Endothelial cell of umbilical vein (primary cell): ENCODE results near the gene WDR7. TPM values are rescaled to one million over a fixed set of nuclear protein-coding genes. Genes with fewer than 3 reads are reported as not detected.
A peak's percentile ranks its signal among the peaks of the same experiment; 100 is the strongest.

Source experiments
- BruUV-seq: library from RNA; stranded (reverse); fragments of 400-500 nt; replicated peaks from 2 replicates; lab custom pipeline; 2021; lab: Mats Ljungman, UMichigan
- CTCF ChIA-PET: fragments of 300-600, 350-600 bp; sonication (Branson Sonifier 250); formaldehyde crosslinking; loops from one replicate; lab custom pipeline; 2021; ENCODE audit warnings: antibody characterized with exemption, inconsistent platforms; lab: Charles Lee
- POLR2A ChIA-PET: fragments of 300-600, 350-600 bp; sonication (Branson Sonifier 250); formaldehyde crosslinking; loops from one replicate; lab custom pipeline; 2021; ENCODE audit warnings: antibody characterized with exemption, inconsistent platforms; lab: Charles Lee
- DNase-seq: peaks from one replicate; pipeline ENCODE4 v3.0.0-alpha.2; 2011; ENCODE audit warnings: low read depth, low spot score
- FAIRE-seq: peaks from 2 replicates; lab custom pipeline; 2011; peaks lifted over from hg19 to GRCh38; lab: Jason Lieb, UNC
- H2AFZ ChIP-seq: 2 replicates; pipeline ENCODE4 v1.6.0; 2012; ENCODE audit warnings: low read depth, low read length, control low read depth, inconsistent platforms
- H3K27ac ChIP-seq: 2 replicates; pipeline ENCODE4 v1.5.1; 2011; ENCODE audit warnings: low read depth, mild to moderate bottlenecking, control low read depth, low read length, moderate library complexity; ENCODE audit not compliant: insufficient read depth
- H3K27me3 ChIP-seq, 2 experiments: 2 replicates each; pipeline versions ENCODE4 v1.6.0 to v1.6.1; 2011; ENCODE audit warnings: low read length in 2 of 2, mixed read lengths in 1 of 2; ENCODE audit not compliant: control insufficient read depth in 2 of 2, insufficient read depth in 2 of 2
- H3K36me3 ChIP-seq, 2 experiments: 2 replicates in 1 of 2; 3 replicates in 1 of 2; pipeline ENCODE4 v1.5.1; 2011; ENCODE audit warnings: low read length in 2 of 2, mild to moderate bottlenecking in 1 of 2, moderate library complexity in 1 of 2; ENCODE audit not compliant: control insufficient read depth in 2 of 2, insufficient read depth in 2 of 2; ENCODE audit errors: extremely low read depth in 1 of 2
- H3K4me1 ChIP-seq: 3 replicates; pipeline ENCODE4 v1.5.1; 2011; ENCODE audit warnings: mild to moderate bottlenecking, low read length; ENCODE audit not compliant: control insufficient read depth, insufficient read depth; ENCODE audit errors: extremely low read depth
- H3K4me2 ChIP-seq: 2 replicates; pipeline ENCODE4 v1.6.1; 2011; ENCODE audit warnings: low read length, control low read depth, mixed read lengths; ENCODE audit not compliant: insufficient read depth
- H3K4me3 ChIP-seq, 3 experiments: fragments of 200-600 bp in 1 of 3; sonication (generic), shearing (Covaris generic) in 1 of 3; replicated peaks in 1 of 3; 2 replicates each; pipeline ENCODE4 v1.5.1; 2011 to 2016; ENCODE audit warnings: control low read depth in 3 of 3, low read length in 3 of 3, mild to moderate bottlenecking in 2 of 3, inconsistent platforms in 1 of 3, low read depth in 1 of 3, moderate library complexity in 1 of 3; ENCODE audit not compliant: insufficient read depth in 1 of 3
- H3K79me2 ChIP-seq: 2 replicates; pipeline ENCODE4 v1.6.0; 2012; ENCODE audit warnings: low read length, inconsistent platforms; ENCODE audit not compliant: control insufficient read depth, insufficient read depth
- H3K9ac ChIP-seq: replicated peaks from 2 replicates; pipeline ENCODE3; 2011; ENCODE audit warnings: low read length, control low read depth; ENCODE audit not compliant: insufficient read depth; ENCODE audit errors: extremely low read depth
- H3K9me1 ChIP-seq: replicated peaks from 3 replicates; pipeline ENCODE4 v1.6.0; 2011; ENCODE audit warnings: mild to moderate bottlenecking, low read length; ENCODE audit not compliant: control insufficient read depth, insufficient read depth; ENCODE audit errors: extremely low read depth
- H3K9me3 ChIP-seq: replicated peaks from 2 replicates; pipeline ENCODE4 v1.5.1; 2012; ENCODE audit warnings: low read length, inconsistent platforms; ENCODE audit not compliant: control insufficient read depth, insufficient read depth
- H4K20me1 ChIP-seq: replicated peaks from 2 replicates; pipeline ENCODE3; 2011; ENCODE audit warnings: mild to moderate bottlenecking, low read length; ENCODE audit not compliant: control insufficient read depth, insufficient read depth; ENCODE audit errors: extremely low read depth
- EZH2 ChIP-seq: IDR thresholded peaks from 2 replicates; pipeline ENCODE4 v1.6.1; 2012; ENCODE audit warnings: borderline replicate concordance, low read depth, mild to moderate bottlenecking, moderate library complexity, low read length, inconsistent platforms; ENCODE audit not compliant: severe bottlenecking
- FOS ChIP-seq: IDR thresholded peaks from 2 replicates; pipeline ENCODE4 v1.6.1; 2011; ENCODE audit warnings: mild to moderate bottlenecking, low read length, moderate library complexity, borderline replicate concordance; ENCODE audit not compliant: insufficient read depth
- GATA2 ChIP-seq: IDR thresholded peaks from 2 replicates; pipeline ENCODE4 v1.7.0; 2011; ENCODE audit warnings: low read depth, mild to moderate bottlenecking, moderate library complexity, mixed read lengths, low read length; ENCODE audit not compliant: insufficient read length, insufficient read depth
- JUN ChIP-seq: IDR thresholded peaks from 2 replicates; pipeline ENCODE4 v1.6.1; 2011; ENCODE audit warnings: borderline replicate concordance, low read depth; ENCODE audit not compliant: insufficient read length, insufficient read depth
- MAX ChIP-seq: IDR thresholded peaks from 2 replicates; pipeline ENCODE4 v1.6.1; 2011; ENCODE audit not compliant: insufficient read depth, insufficient read length
- MYC ChIP-seq: IDR thresholded peaks from one replicate; pipeline ENCODE4 v1.6.1; 2011; ENCODE audit warnings: mild to moderate bottlenecking, low read depth, low read length
- POLR2A ChIP-seq: IDR thresholded peaks from 2 replicates; pipeline ENCODE4 v1.6.1; 2012; ENCODE audit warnings: low read depth, mild to moderate bottlenecking, control low read depth, low read length
- POLR2AphosphoS5 ChIP-seq: IDR thresholded peaks from 2 replicates; pipeline ENCODE4 v1.6.1; 2012; ENCODE audit warnings: low read depth, mild to moderate bottlenecking, control low read depth, low read length, moderate library complexity; ENCODE audit not compliant: insufficient read depth
- dilution Hi-C: fragments of 300-500 bp; cut with MboI; formaldehyde crosslinking; loops from one replicate; pipeline ENCODE4 v1.15.0; 2019; ENCODE audit warnings: low sequenced_read_pairs; ENCODE audit not compliant: extremely low pct_ligation_motif_present
- intact Hi-C: fragments of 100-400 bp; cut with micrococcal nuclease; formaldehyde crosslinking; loops from one replicate; pipeline ENCODE4 v1.10.0; 2022
- polyA plus RNA-seq, 4 experiments: library from polyadenylated mRNA; depleted of rRNA in 3 of 4; stranded (reverse) in 3 of 4; unstranded in 1 of 4; fragments of >200 nt; gene quantifications; 2 replicates each; pipeline versions ENCODE4 v1.2.1 to v1.2.3, GENCODE V29; 2011 to 2012; ENCODE audit warnings: missing spikeins in 1 of 4
- total RNA-seq: library from RNA; stranded (reverse); gene quantifications from 2 replicates; pipeline ENCODE4 v1.2.3, GENCODE V29; 2021
- TF ChIP-seq, protein P1 (sequence below), 2 donors: IDR thresholded peaks; 1 replicate in 1 of 2; 2 replicates in 1 of 2; pipeline ENCODE4 v1.5.1; 2011; ENCODE audit warnings: low read length in 2 of 2, mild to moderate bottlenecking in 2 of 2, moderate library complexity in 2 of 2, control low read depth in 1 of 2, inconsistent platforms in 1 of 2, low read depth in 1 of 2; ENCODE audit not compliant: insufficient read depth in 1 of 2; ENCODE audit errors: extremely low read depth in 1 of 2

Gene WDR7
- total and polyA plus RNA-seq, 2 donors (not counting 3 experiments of a cell fraction or from before 2014, with no cell fraction given) = 5.9 to 19.0 TPM

- peak overlapping the region; percentile 66 for H3K9ac ChIP-seq
- H4K20me1 ChIP-seq = no peaks in the 10 kb centered on the region
- no peaks in the 10 kb centered on the region for H3K9me1 ChIP-seq
- no TSS peak for BruUV-seq
- peak overlapping the region; percentile 95 for H3K27ac ChIP-seq
- ChIA-PET CTCF (interaction anchor here (1.2 to 2.5 kb wide), 4 partner anchors 9 to 81 kb away, joined by 4 to 15 read pairs (median 8); no protein-coding TSS in a partner anchor), POLR2A (no interaction called here)
- H3K9me3 ChIP-seq = no peaks in the 10 kb centered on the region
- H3K79me2 ChIP-seq = no peaks in the 10 kb centered on the region
- no peaks in the 10 kb centered on the region for H3K27me3 ChIP-seq
- no peaks in the 10 kb centered on the region for H3K36me3 ChIP-seq
- H2AFZ ChIP-seq = peak overlapping the region; percentile 91
- H3K4me1 ChIP-seq = peaks cover 19% of the 10 kb centered on the region
- H3K4me3 ChIP-seq = no peak overlapping the region
- no peak overlapping the region for H3K4me2 ChIP-seq
- dilution Hi-C loops (no loop called here), intact Hi-C loops (loop anchor here (1.0 kb wide), 2 partner anchors 10 to 656 kb away; no protein-coding TSS in a partner anchor)
- no peak for FAIRE-seq
- no peak for TF ChIP-seq FOS
- TF ChIP-seq POLR2AphosphoS5 = no peak
- TF ChIP-seq GATA2 = no peak
- TF ChIP-seq MYC = no peak
- no peak for TF ChIP-seq EZH2
- TF ChIP-seq, protein P1, sequence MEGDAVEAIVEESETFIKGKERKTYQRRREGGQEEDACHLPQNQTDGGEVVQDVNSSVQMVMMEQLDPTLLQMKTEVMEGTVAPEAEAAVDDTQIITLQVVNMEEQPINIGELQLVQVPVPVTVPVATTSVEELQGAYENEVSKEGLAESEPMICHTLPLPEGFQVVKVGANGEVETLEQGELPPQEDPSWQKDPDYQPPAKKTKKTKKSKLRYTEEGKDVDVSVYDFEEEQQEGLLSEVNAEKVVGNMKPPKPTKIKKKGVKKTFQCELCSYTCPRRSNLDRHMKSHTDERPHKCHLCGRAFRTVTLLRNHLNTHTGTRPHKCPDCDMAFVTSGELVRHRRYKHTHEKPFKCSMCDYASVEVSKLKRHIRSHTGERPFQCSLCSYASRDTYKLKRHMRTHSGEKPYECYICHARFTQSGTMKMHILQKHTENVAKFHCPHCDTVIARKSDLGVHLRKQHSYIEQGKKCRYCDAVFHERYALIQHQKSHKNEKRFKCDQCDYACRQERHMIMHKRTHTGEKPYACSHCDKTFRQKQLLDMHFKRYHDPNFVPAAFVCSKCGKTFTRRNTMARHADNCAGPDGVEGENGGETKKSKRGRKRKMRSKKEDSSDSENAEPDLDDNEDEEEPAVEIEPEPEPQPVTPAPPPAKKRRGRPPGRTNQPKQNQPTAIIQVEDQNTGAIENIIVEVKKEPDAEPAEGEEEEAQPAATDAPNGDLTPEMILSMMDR (IDR thresholded peaks at IDR 0.05; ENCODE audit: extremely low read depth in 1 of 2, insufficient read depth in 1 of 2, low read depth in 1 of 2, low read length in 2 of 2) = no peak
- TF ChIP-seq JUN = no peak
- no peak for TF ChIP-seq MAX
- TF ChIP-seq POLR2A = no peak
- DNase-seq = no peak
These were observed 138.7 kb downstream of the WDR7 start for GRCh38 chr18:56789889-56790180.
